Neural cell (in vitro differentiated cells): ENCODE measurements around the gene GRK1. TPM values are rescaled to one million over a fixed set of nuclear protein-coding genes. Genes with fewer than 3 reads are reported as not detected.

Source experiments
- H2AFZ ChIP-seq: fragments of 200-600, 300-800 bp; sonication (generic), shearing (Covaris generic); 2 replicates; pipeline ENCODE4 v1.6.0; 2014; ENCODE audit warnings: low read depth, mild to moderate bottlenecking, antibody characterized with exemption, low read length, moderate library complexity
- H3F3A ChIP-seq: fragments of 200-600 bp; shearing (Covaris generic); 2 replicates; pipeline ENCODE4 v1.6.1; 2016; ENCODE audit warnings: mild to moderate bottlenecking, moderate library complexity, mixed read lengths, antibody characterized with exemption, low read length; ENCODE audit not compliant: insufficient read depth, poor library complexity, severe bottlenecking
- H3K27ac ChIP-seq: fragments of 200-600, 300-800 bp; sonication (generic), shearing (Covaris generic); 2 replicates; pipeline ENCODE4 v1.5.1; 2014; ENCODE audit warnings: mild to moderate bottlenecking, low read length, moderate library complexity
- H3K27me3 ChIP-seq: fragments of 300-800, 200-600 bp; sonication (generic), shearing (Covaris generic); 2 replicates; pipeline ENCODE4 v1.6.0; 2014; ENCODE audit warnings: mild to moderate bottlenecking, low read depth, low read length, moderate library complexity; ENCODE audit not compliant: insufficient read depth
- H3K36me3 ChIP-seq: fragments of 300-800, 200-600 bp; sonication (generic), shearing (Covaris generic); 2 replicates; pipeline ENCODE4 v1.5.1; 2014; ENCODE audit warnings: mild to moderate bottlenecking, antibody characterized with exemption, low read length, moderate library complexity; ENCODE audit not compliant: insufficient read depth
- H3K4me2 ChIP-seq: fragments of 300-800, 200-600 bp; sonication (generic), shearing (Covaris generic); 2 replicates; pipeline ENCODE4 v1.6.0; 2014; ENCODE audit warnings: mild to moderate bottlenecking, low read length
- H3K4me3 ChIP-seq: fragments of 300-800, 200-600 bp; sonication (generic), shearing (Covaris generic); 2 replicates; pipeline ENCODE4 v1.5.1; 2014; ENCODE audit warnings: mild to moderate bottlenecking, low read length, moderate library complexity
- H3K79me2 ChIP-seq: fragments of 200-600 bp; shearing (Covaris generic); replicated peaks from 2 replicates; pipeline ENCODE4 v1.6.0; 2014; ENCODE audit warnings: mild to moderate bottlenecking, low read length, moderate library complexity; ENCODE audit not compliant: insufficient read depth
- H3K9ac ChIP-seq: fragments of 300-800, 200-600 bp; sonication (generic), shearing (Covaris generic); 2 replicates; pipeline ENCODE4 v1.6.1; 2016; ENCODE audit warnings: mild to moderate bottlenecking, low read length, mixed read lengths
- H3K9me2 ChIP-seq: fragments of 200-600 bp; shearing (Covaris generic); 2 replicates; pipeline ENCODE4 v1.6.1; 2016; ENCODE audit warnings: mild to moderate bottlenecking, low read length, mixed read lengths; ENCODE audit not compliant: insufficient read depth
- H3K9me3 ChIP-seq: fragments of 200-600, 300-800 bp; sonication (generic), shearing (Covaris generic); 2 replicates; pipeline ENCODE4 v1.6.1; 2016; ENCODE audit warnings: mild to moderate bottlenecking, mixed run types, low read length, moderate library complexity, mixed read lengths
- H4K20me1 ChIP-seq: fragments of 200-600 bp; shearing (Covaris generic); 2 replicates; pipeline ENCODE4 v1.6.1; 2016; ENCODE audit warnings: mild to moderate bottlenecking, mixed run types; ENCODE audit not compliant: insufficient read depth
- EP300 ChIP-seq: fragments of 450-650 bp; conservative IDR thresholded peaks from 2 replicates; pipeline ENCODE4 v1.6.1; 2014; ENCODE audit warnings: antibody characterized with exemption, mild to moderate bottlenecking, moderate library complexity; ENCODE audit not compliant: poor library complexity, severe bottlenecking
- EZH2 ChIP-seq: fragments of 200-600, 300-800 bp; shearing (Covaris generic), sonication (generic); IDR thresholded peaks from 2 replicates; pipeline ENCODE4 v1.6.1; 2014; ENCODE audit warnings: antibody characterized with exemption, low read length, borderline replicate concordance, mild to moderate bottlenecking; ENCODE audit not compliant: insufficient read depth, poor library complexity, severe bottlenecking
- POLR2AphosphoS5 ChIP-seq: IDR thresholded peaks from 2 replicates; pipeline ENCODE4 v1.6.1; 2012
- RAD21 ChIP-seq: fragments of 450-650 bp; conservative IDR thresholded peaks from 2 replicates; pipeline ENCODE4 v1.6.1; 2014; ENCODE audit warnings: antibody characterized with exemption, mild to moderate bottlenecking, moderate library complexity
- REST ChIP-seq: IDR thresholded peaks from 2 replicates; pipeline ENCODE4 v1.6.1; 2012; ENCODE audit warnings: borderline replicate concordance
- SMC3 ChIP-seq: fragments of 450-650 bp; conservative IDR thresholded peaks from 2 replicates; pipeline ENCODE4 v1.6.1; 2014; ENCODE audit warnings: antibody characterized with exemption, mild to moderate bottlenecking, moderate library complexity; ENCODE audit not compliant: poor library complexity
- TAF1 ChIP-seq: IDR thresholded peaks from 2 replicates; pipeline ENCODE4 v1.6.1; 2012; ENCODE audit warnings: low read depth
- polyA plus RNA-seq: library from polyadenylated mRNA; depleted of rRNA; stranded (reverse); fragments of >200 nt; gene quantifications from 2 replicates; pipeline ENCODE4 v1.2.3, GENCODE V29; 2014

GRK1 gene
- polyA plus RNA-seq, 1 donor from 2014 or later = 0.06 TPM

- Histone ChIP-seq H3K27ac (no peak overlapping the region), H4K20me1 (no peaks in the 10 kb centered on the region), H2AFZ (no peak overlapping the region), H3K4me2 (no peak overlapping the region), H3K79me2 (no peaks in the 10 kb centered on the region), H3F3A (no peaks in the 10 kb centered on the region), H3K9ac (no peak overlapping the region), H3K9me3 (no peaks in the 10 kb centered on the region), H3K9me2 (no peaks in the 10 kb centered on the region), H3K27me3 (no peaks in the 10 kb centered on the region), H3K36me3 (no peaks in the 10 kb centered on the region), H3K4me3 (no peak overlapping the region)
- TF ChIP-seq EP300 = no peak
- TF ChIP-seq SMC3 = no peak
- no peak for TF ChIP-seq REST
Measured at GRCh38 chr13:113746143-113746525, 79.1 kb downstream of the GRK1 start.

- Histone ChIP-seq H3K4me3 (no peak overlapping the region), H3K9ac (no peak overlapping the region), H2AFZ (no peak overlapping the region), H3K9me2 (no peaks in the 10 kb centered on the region), H3K9me3 (no peaks in the 10 kb centered on the region), H4K20me1 (no peaks in the 10 kb centered on the region), H3K79me2 (no peaks in the 10 kb centered on the region), H3F3A (no peaks in the 10 kb centered on the region), H3K36me3 (no peaks in the 10 kb centered on the region), H3K27me3 (no peaks in the 10 kb centered on the region), H3K27ac (no peak overlapping the region), H3K4me2 (no peak overlapping the region)
- no peak for TF ChIP-seq POLR2AphosphoS5
Measured at GRCh38 chr13:113746671-113747070, 79.7 kb downstream of the GRK1 start.

GRCh38 chr13:113747291-113747833, 80.3 kb downstream of the GRK1 start:
- Histone ChIP-seq H2AFZ (no peak overlapping the region), H3K9me3 (no peaks in the 10 kb centered on the region), H3K79me2 (no peaks in the 10 kb centered on the region), H3K9me2 (no peaks in the 10 kb centered on the region), H3K9ac (no peak overlapping the region), H3K4me3 (no peak overlapping the region), H3K27ac (no peak overlapping the region), H3K36me3 (no peaks in the 10 kb centered on the region), H4K20me1 (no peaks in the 10 kb centered on the region), H3K27me3 (no peaks in the 10 kb centered on the region), H3K4me2 (no peak overlapping the region), H3F3A (no peaks in the 10 kb centered on the region)
- TF ChIP-seq POLR2AphosphoS5 (no peak), EP300 (no peak), TAF1 (no peak), EZH2 (no peak), RAD21 (no peak)
